ENCODE measurements around the gene TRAK1.
A peak's percentile ranks its signal among the peaks of the same experiment; 100 is the strongest.
"Not testable (repeated sequence)": the region's sequence is repeated elsewhere in the genome, so short reads cannot be mapped to it uniquely, and the experiment has no call there.

TRAK1 gene

GRCh38 chr3:42098171-42098570 is 7.0 kb downstream of the TRAK1 start:
- DNase-seq (ENCODE audit: low spot score): no peak

GRCh38 chr3:42099020-42099765 is 8.0 kb downstream of the TRAK1 start:
- DNase-seq (ENCODE audit: low spot score): no peak

- peak; percentile 86 for DNase-seq (ENCODE audit: low spot score)
These were observed 9.9 kb downstream of the TRAK1 start for GRCh38 chr3:42101048-42101447.

DNA sequence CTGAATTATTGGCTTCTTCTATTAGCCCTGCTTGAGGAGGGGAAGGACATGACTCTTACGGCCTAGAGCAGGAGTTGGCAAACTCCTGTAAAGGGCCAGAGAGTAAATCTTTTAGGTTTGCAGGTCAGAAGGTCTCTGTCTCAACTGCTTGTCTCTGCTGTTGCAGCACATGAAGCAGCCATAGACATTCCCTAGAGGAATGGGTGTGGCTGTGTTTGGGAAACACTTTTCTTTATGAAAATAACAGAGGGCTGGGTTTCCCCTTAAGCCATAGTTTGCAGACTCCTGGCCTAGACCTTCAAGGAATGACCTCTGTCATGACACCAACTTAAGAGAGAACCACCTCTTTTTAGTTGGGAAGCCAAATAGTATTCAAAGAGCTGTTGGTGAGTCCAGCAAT is 10.3 kb downstream of the TRAK1 start:
- DNase-seq (ENCODE audit: low spot score): peak; percentile 41

DNA sequence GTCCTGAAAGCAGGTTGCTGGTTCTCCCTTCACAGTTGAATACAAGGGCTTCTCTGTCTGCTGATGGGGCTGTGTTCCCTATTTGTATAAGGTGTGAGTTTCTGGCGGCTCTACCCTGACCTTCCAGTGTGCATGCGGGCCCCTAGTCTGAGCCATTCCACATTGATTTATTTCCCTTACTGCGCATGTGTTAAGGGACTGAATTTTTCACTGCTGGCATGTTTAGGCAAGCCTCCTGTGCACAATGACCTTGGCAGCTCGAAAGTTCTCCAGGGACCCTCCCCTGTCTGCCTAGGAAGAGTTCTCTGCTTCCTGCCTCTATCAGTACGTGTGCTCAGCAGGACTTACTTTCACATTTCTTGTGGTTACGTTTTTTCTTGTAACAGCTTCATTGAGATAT is 11.4 kb downstream of the TRAK1 start:
- DNase-seq (ENCODE audit: low spot score): no peak

GRCh38 chr3:42103921-42104665 is 12.9 kb downstream of the TRAK1 start:
- DNase-seq (ENCODE audit: low spot score): not testable (repeated sequence)

GRCh38 chr3:42105994-42106393 is 14.8 kb downstream of the TRAK1 start:
- DNase-seq (ENCODE audit: low spot score): not testable (repeated sequence)

GRCh38 chr3:42106646-42107045 is 15.5 kb downstream of the TRAK1 start:
- no peak for DNase-seq (ENCODE audit: low spot score)

- no peak for DNase-seq (ENCODE audit: low spot score)
These were observed 19.5 kb downstream of the TRAK1 start for GRCh38 chr3:42110631-42111030.

GRCh38 chr3:42114130-42114725 is 23.1 kb downstream of the TRAK1 start:
- DNase-seq (ENCODE audit: low spot score): no peak

DNA sequence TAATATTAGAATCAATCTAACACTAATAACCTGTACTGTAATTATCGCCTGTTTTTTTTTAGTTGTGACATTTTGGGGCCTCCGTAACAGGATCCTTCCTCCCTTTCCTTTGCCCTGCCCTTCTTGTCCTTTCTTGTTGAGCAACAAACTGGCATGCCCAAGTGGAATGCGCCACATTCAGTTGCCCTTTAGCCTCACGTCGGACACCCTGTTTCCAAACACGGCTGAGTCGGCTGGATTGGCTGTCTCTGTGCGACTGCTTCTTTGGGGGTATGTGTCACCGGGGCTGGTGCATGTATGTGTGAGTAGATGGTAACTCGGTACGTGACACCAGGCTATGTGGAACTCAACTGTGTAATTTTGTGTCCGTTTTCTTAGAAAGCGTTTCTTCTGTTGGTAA is 24.1 kb downstream of the TRAK1 start:
- DNase-seq (ENCODE audit: low spot score): no peak

DNA sequence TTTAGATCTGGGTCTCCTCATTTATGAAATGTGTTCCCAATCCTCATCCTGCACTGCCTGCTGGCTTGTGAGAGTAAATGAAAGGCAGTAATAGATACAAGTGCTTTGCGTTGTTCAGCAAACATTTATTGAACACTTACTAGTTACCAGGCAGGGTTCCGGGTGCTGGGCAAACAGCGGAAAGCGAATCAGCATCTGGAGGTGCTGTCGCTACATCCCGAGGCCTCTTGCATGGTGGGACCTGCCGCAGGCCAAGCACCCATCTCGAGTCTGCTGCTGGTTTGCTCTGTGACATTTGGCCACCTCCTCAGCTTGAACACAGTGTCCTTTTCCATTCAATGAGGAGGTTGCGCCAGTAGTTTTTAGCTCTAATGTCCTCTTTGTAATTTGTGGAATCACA is 24.8 kb downstream of the TRAK1 start:
- no peak for DNase-seq (ENCODE audit: low spot score)

GRCh38 chr3:42116466-42116865 is 25.3 kb downstream of the TRAK1 start:
- no peak for DNase-seq (ENCODE audit: low spot score)

DNA sequence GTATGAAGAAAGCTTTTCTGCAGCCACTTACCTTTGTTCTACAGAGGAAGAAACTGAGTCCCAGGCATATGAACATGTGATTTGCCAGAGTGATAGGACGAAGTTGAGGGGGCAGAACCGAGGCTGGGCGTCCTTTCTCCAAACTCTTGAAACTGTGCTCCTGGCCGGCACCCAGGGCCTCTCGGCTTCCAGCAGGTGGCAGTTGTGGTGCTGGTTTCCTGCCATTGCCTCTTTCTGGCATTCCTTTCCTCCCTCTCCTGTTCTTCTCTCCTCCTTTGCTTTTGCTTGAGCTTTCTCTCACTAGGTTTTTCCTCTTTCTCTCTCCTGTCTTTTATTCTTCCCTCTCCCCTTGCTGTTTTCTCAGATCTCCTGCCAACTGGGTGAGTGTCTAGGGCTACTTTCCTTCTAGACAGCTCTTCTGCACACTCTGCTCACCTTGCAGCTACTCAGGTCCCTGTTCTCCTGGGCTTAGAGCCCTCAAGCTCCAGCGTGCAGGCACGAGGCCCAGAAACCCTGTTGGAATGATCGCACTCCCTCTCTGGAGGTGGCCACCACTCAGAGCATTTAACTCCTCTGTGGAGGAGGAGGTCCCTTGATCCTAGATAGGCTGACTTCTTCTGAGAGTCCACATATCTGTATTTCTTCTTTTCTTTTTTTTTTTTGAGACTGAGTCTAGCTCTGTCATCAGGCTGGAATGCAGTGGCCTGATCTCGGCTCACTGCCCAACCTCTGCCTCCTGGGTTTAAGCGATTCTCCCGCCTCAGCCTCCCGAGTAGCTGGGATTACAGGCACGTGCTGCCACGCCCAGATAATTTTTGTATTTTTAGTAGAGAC is 26.2 kb downstream of the TRAK1 start:
- peak; percentile 69 for DNase-seq (ENCODE audit: low spot score)

GRCh38 chr3:42118762-42119361 is 27.7 kb downstream of the TRAK1 start:
- DNase-seq (ENCODE audit: low spot score): peak; percentile 24

DNA sequence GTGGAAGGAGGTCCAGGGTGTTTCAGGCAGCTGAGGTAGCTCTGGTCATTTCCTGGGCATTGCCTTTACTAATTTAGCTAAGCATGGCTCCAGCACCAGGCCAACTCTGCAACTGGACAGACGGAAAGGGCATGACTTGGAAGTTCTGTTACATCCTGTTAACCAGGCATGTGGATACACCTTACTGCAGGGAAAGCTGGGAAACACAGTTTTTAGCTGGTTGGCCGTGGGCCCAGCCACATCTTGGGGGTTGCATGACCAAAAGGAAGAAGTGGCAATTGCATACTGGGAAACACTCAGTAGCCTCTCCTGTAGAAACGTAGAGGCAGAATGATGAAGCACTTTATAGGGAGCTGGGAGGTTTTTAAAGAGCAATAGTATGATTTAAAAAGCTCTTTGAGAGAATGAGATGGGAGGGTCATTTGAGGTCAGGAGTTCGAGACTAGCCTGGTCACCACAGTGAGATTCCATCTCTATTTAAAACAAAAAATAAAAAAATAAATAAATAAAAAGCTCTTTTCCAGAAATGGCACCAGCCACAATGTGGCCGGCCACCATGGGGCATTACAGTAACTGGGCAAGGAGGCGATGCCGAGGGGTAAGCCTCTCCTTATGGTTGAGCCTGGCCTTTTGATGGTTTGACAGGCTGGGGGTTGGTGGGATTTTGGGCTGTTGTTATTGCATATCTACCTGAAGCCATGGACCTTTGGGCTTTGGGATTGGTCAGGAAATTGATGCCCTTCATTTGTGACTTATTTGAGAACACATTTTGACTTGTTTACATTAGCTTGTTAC is 28.6 kb downstream of the TRAK1 start:
- no peak for DNase-seq (ENCODE audit: low spot score)

- no peak for DNase-seq (ENCODE audit: low spot score)
These were observed 29.7 kb downstream of the TRAK1 start for GRCh38 chr3:42120866-42121265.

DNA sequence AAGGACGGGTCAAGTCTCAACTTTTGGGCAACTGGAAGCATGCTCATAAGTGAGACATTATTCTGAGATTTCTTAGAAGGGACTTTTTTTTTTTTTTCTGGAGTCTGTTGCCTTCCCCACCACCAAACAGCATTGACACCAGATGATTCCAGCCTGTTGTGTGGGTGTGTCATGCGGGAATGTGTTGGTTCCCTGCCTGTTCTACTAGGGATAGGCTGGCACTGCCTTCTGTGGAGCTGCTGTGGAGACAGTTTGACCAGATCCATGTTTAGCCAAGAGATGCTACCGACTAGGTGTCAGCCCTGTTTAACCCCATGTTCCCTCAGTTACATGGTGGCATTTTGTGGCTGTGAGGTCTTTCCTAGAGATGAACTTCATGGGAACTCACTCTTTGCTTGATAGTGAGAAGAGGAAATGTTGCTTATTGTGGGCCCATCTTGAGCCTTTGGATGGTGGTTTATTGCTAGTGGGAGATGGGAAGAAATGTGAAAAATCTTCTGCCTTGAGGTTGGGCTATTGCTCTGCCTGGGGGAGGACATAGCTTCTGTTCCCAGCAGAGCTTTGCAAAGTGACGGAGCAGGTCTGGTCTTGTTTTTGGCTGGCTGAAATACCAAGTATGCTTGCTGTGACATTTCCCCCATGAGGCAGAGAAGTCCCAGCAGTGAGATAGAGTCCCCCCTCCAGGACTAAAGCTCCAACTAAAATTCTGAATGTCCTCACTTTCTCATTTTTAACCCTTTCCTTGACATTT is 31.3 kb downstream of the TRAK1 start:
- DNase-seq (ENCODE audit: low spot score): peak; percentile 81

- DNase-seq (ENCODE audit: low spot score): peak; percentile 27
These were observed 31.9 kb downstream of the TRAK1 start for GRCh38 chr3:42123012-42123581.
